ENCODE data around the gene UBL3. TPM values are rescaled to one million over a fixed set of nuclear protein-coding genes. Genes with fewer than 3 reads are reported as not detected.

Gene UBL3
- total RNA-seq, 2 donors from 2014 or later = 20.4 to 26.4 TPM

DNA sequence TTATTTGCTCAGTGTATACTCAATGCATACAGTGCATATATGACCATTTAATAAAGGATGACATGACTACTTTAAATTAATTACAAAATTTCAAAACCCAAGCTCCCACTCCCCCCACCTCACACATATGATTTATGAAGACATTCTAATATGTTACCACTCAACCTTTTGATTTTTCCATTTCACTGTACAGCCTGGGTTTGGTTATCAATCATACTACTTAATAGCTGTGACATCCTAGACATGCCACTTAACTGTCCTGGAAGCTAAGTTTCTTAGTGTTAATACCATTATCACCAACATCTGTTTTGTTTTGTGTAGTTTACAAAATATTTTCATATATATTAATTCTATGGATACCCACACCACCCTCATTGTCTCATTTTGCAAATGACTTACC, 42.2 kb downstream of the UBL3 start:
- Histone ChIP-seq H3K36me3 (no peaks in the 10 kb centered on the region), H3K4me3 (no peak overlapping the region), H3K27ac (no peak overlapping the region), H3K9me3 (no peaks in the 10 kb centered on the region), H3K4me1 (peaks cover 0 to 37% of the 10 kb centered on the region in 2 donors), H3K27me3 (no peaks in the 10 kb centered on the region)
- DNase-seq (ENCODE audit: low spot score) = no peak
- TF ChIP-seq, protein P1, sequence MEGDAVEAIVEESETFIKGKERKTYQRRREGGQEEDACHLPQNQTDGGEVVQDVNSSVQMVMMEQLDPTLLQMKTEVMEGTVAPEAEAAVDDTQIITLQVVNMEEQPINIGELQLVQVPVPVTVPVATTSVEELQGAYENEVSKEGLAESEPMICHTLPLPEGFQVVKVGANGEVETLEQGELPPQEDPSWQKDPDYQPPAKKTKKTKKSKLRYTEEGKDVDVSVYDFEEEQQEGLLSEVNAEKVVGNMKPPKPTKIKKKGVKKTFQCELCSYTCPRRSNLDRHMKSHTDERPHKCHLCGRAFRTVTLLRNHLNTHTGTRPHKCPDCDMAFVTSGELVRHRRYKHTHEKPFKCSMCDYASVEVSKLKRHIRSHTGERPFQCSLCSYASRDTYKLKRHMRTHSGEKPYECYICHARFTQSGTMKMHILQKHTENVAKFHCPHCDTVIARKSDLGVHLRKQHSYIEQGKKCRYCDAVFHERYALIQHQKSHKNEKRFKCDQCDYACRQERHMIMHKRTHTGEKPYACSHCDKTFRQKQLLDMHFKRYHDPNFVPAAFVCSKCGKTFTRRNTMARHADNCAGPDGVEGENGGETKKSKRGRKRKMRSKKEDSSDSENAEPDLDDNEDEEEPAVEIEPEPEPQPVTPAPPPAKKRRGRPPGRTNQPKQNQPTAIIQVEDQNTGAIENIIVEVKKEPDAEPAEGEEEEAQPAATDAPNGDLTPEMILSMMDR (IDR thresholded peaks at IDR 0.05) = no peak

DNA sequence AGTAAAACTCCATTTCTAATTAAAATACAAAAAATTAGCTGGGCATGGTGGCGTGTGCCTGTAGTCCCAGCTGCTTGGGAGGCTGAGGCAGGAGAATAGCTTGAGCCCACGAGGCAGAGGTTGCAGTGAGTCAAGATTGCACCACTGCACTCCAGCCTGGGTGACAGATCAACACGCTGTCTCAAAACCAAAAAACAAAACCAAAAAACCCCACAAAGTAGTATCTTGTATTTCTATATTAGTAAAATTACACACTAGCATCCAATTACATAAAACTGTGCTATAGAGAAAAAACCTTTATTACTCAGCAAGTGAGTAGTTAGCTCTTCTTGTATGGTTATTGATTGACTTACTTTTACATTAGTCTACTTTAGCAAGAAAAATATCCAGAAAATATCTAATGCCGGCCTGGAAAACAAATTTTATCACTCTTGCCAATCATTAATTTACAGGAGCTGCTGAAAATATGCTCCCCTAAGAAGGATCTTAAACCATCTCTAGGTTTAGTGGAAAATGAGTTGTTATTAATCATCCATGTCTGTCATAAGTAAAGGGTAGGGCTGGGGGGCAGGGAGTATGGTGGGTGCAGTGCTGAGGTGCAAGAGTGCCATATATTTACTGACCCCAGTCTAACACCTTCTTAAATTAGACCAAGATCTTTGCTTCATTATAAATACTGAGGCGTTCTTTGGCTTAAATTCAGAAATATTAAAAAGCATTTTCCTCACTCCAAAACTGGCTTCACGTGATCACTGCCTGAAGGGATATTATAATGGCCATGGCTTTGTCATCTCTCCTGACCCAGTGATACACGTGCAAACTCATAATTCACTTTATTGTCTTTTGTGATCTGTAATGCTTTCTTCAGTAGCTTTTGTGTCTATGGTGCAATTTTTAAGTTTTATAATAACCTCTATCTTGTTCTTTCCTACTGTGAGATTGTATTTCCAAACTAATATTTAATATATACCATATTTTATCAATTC, 44.1 kb downstream of the UBL3 start:
- TF ChIP-seq, protein P1 (IDR thresholded peaks at IDR 0.05) = no peak
- no peak overlapping the region for H3K4me3 ChIP-seq
- H3K4me1 ChIP-seq = peaks cover 0 to 46% of the 10 kb centered on the region in 2 donors
- no peak for DNase-seq (ENCODE audit: low spot score)
- no peaks in the 10 kb centered on the region for H3K36me3 ChIP-seq
- no peaks in the 10 kb centered on the region for H3K9me3 ChIP-seq
- H3K27me3 ChIP-seq = no peaks in the 10 kb centered on the region
- H3K27ac ChIP-seq = no peak overlapping the region

DNA sequence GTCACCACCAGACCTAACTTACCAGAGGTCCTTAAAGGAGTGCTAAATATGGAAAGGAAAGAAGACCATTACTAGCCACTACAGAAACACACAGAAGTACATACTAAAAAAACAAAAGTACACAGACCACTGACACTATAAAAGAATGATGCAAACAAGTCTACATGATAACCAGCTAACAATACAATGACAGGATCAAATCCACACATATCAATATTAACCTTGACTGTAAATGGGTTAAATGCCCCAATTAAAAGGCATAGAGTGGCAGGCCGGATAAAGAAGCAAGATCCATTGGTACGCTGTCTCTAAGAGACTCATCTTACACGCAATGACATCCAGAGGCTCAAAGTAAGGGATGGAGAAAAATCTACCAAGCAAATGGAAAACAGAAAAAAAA, 47.2 kb downstream of the UBL3 start:
- DNase-seq (ENCODE audit: low spot score) = no peak
- H3K4me3 ChIP-seq = no peak overlapping the region
- H3K27me3 ChIP-seq = no peaks in the 10 kb centered on the region
- peaks cover 0 to 23% of the 10 kb centered on the region in 2 donors for H3K4me1 ChIP-seq
- H3K9me3 ChIP-seq = no peaks in the 10 kb centered on the region
- no peak overlapping the region for H3K27ac ChIP-seq
- TF ChIP-seq, protein P1 (IDR thresholded peaks at IDR 0.05) = no peak
- H3K36me3 ChIP-seq = no peaks in the 10 kb centered on the region

DNA sequence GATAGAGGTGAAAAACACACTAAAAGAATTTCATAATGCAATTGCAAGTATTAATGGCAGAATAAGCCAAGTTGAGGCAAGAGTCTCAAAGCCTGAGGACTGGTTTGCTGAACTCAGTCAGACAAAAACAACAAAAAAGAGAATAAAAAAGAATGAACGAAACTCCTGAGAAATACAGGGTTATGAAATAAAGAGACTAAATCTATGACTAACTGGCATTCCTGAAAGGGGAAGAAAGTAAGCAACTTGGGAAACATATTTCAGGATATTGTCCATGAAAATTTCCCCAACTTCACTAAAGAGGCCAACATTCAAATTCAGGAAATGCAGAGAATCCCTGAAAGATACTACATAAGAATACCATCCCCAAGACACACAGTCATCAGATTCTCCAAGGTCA, 47.8 kb downstream of the UBL3 start:
- Histone ChIP-seq H3K27ac (no peak overlapping the region), H3K9me3 (no peaks in the 10 kb centered on the region), H3K27me3 (no peaks in the 10 kb centered on the region), H3K4me1 (peaks cover 0 to 20% of the 10 kb centered on the region in 2 donors), H3K36me3 (no peaks in the 10 kb centered on the region), H3K4me3 (no peak overlapping the region)
- DNase-seq (ENCODE audit: low spot score) = no peak
- TF ChIP-seq, protein P1 (IDR thresholded peaks at IDR 0.05) = no peak

DNA sequence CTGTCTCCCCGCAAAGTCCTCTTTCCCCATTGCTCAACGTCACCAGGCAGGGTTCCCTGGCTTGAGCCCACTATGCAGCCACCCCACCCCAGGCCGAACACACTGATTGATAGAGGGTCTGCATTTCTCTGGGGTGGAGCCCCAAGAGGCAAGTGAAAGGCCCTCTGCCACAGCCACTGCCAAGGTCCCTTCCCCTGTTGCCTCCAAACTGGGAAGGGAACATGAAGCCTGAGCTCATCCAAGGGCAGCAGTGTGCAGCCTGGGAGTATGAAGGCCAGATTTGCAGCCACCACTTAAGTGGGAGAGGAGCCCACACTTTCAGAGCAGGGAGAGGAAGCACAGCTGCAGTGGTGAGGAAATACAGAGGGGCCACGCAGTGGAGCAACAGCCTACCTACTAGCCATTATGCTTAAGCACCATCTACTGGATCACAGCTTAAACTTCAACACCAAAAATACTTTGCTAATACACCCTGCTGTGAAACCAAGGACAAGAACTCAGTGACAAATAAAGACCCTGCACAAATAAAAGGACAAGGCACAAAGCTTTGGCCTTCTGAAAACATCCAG, 48.6 kb downstream of the UBL3 start:
- TF ChIP-seq, protein P1 (IDR thresholded peaks at IDR 0.05) = no peak

More for the DNA sequence above, 48.6 kb downstream of the UBL3 start:
- Histone ChIP-seq H3K27me3 (no peaks in the 10 kb centered on the region), H3K4me3 (no peak overlapping the region), H3K36me3 (no peaks in the 10 kb centered on the region), H3K4me1 (peaks cover 0 to 16% of the 10 kb centered on the region in 2 donors), H3K9me3 (no peaks in the 10 kb centered on the region), H3K27ac (no peak overlapping the region)
- no peak for DNase-seq (ENCODE audit: low spot score)

Data from right atrium auricular region (tissue), 2 donors.